GM18511 (cell line): Measurements from ENCODE around the gene CFAP97D2.

Experiments used
- ATAC-seq: cut with Tn5 transposase; IDR thresholded peaks from one replicate; pipeline ENCODE4 v1.9.1; 2021; ENCODE audit warnings: mild to moderate bottlenecking, moderate library complexity; ENCODE audit not compliant: unreplicated experiment

The CFAP97D2 gene

DNA sequence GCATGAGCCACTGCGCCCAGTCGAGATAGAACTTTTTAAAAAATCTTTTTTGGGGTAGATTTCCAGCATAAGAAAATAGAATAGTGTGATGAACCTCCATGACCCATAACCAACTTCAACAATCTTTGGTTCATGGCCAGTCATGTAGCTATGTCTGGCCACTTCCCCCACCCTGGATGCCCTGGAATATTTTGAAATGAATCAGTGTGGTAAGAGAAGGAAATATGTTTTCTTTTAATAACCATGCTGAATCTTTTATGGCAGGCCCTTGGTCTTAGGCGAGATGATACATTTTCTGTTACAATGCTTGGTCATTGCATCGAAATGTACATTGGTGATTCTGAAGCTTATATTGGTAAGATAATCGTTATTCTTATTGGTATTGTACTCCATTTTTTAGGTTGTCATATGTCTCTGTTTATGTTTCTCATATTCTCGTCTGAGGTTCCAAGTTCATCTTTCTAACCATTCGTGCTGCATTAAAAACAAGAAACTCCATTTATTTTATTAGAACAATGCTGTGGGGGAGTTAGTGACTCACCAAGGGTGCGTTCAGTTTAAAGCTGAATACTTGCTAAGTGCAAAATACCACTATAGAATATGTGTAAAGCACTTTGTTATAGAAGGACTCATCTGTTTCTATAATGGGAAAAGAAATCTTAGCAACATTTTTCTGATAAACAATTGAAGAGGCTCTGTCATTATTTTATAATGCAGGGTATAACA, 86.0 kb downstream of the CFAP97D2 start:
- ATAC-seq: no peak

DNA sequence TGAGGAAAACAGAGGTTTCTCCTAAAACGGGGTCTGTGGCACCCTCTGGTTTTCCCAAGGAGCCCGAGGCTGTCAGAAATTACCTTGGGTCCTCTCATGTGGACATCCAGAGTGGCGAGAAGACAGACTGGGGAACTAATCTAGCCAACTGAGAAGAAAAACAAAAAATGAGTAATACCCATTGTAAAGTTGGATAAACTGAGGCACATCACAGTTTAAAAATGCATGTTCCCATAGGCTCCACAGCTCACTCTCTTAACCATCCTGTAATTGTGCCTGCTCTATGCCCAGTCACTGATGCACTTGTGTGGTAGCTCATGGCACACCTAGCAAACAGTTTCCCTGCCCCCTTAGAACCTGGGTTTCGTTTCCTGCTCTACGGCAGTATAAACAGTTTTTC, 87.2 kb downstream of the CFAP97D2 start:
- ATAC-seq: no peak

GRCh38 chr13:114268344-114269280, 89.6 kb downstream of the CFAP97D2 start:
- no peak for ATAC-seq

- ATAC-seq: no peak
These were observed 90.3 kb downstream of the CFAP97D2 start for GRCh38 chr13:114269281-114269770.
